Neural cell (in vitro differentiated cells): ENCODE measurements around the gene GRIK3.

Experiments
- EP300 ChIP-seq: fragments of 450-650 bp; conservative IDR thresholded peaks from 2 replicates; pipeline ENCODE4 v1.6.1; 2014; ENCODE audit warnings: antibody characterized with exemption, mild to moderate bottlenecking, moderate library complexity; ENCODE audit not compliant: poor library complexity, severe bottlenecking
- EZH2 ChIP-seq: fragments of 200-600, 300-800 bp; shearing (Covaris generic), sonication (generic); IDR thresholded peaks from 2 replicates; pipeline ENCODE4 v1.6.1; 2014; ENCODE audit warnings: antibody characterized with exemption, low read length, borderline replicate concordance, mild to moderate bottlenecking; ENCODE audit not compliant: insufficient read depth, poor library complexity, severe bottlenecking
- SMC3 ChIP-seq: fragments of 450-650 bp; conservative IDR thresholded peaks from 2 replicates; pipeline ENCODE4 v1.6.1; 2014; ENCODE audit warnings: antibody characterized with exemption, mild to moderate bottlenecking, moderate library complexity; ENCODE audit not compliant: poor library complexity
- TF ChIP-seq, protein P1 (sequence below): fragments of 450-650 bp; IDR thresholded peaks from 2 replicates; pipeline ENCODE4 v1.5.1; 2014; ENCODE audit warnings: antibody characterized with exemption, mild to moderate bottlenecking, moderate library complexity; ENCODE audit not compliant: poor library complexity, severe bottlenecking

DNA sequence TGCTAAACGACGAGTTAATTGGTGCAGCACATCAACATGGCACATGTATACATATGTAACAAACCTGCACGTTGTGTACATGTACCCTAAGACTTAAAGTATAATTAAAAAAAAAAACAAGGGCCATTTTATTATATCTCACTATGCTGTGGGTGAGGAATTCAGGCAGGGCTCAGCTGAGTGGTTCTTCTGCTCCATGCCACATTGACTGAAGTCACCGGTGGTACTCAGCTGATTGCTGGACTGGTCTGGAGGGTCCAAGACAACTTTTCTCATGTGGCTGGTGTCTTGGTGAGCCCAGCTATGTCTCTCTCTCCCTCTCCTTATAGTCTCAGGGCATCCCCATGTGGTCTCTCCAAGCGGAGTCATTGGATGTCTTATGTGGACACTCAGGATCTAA lies 275.0 kb downstream of the GRIK3 start:
- TF ChIP-seq, protein P1, sequence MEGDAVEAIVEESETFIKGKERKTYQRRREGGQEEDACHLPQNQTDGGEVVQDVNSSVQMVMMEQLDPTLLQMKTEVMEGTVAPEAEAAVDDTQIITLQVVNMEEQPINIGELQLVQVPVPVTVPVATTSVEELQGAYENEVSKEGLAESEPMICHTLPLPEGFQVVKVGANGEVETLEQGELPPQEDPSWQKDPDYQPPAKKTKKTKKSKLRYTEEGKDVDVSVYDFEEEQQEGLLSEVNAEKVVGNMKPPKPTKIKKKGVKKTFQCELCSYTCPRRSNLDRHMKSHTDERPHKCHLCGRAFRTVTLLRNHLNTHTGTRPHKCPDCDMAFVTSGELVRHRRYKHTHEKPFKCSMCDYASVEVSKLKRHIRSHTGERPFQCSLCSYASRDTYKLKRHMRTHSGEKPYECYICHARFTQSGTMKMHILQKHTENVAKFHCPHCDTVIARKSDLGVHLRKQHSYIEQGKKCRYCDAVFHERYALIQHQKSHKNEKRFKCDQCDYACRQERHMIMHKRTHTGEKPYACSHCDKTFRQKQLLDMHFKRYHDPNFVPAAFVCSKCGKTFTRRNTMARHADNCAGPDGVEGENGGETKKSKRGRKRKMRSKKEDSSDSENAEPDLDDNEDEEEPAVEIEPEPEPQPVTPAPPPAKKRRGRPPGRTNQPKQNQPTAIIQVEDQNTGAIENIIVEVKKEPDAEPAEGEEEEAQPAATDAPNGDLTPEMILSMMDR = no peak
- TF ChIP-seq SMC3 (no peak), EP300 (no peak), EZH2 (no peak)
